Hepatocyte (in vitro differentiated cells): ENCODE data around the gene MAPKBP1.

ENCODE experiments used
- EZH2 ChIP-seq: fragments of 200-600 bp; sonication (generic); IDR thresholded peaks from 2 replicates; pipeline ENCODE4 v1.6.1; 2016; ENCODE audit warnings: antibody characterized with exemption, mild to moderate bottlenecking, borderline replicate concordance
- EZH2phosphoT487 ChIP-seq: fragments of 200-600 bp; sonication (generic); IDR thresholded peaks from one replicate; pipeline ENCODE4 v1.6.1; 2018; ENCODE audit warnings: antibody characterized with exemption, mild to moderate bottlenecking, low read depth, moderate library complexity; ENCODE audit not compliant: unreplicated experiment, severe bottlenecking
- TF ChIP-seq, protein P1 (sequence below): fragments of 200-600 bp; sonication (generic); IDR thresholded peaks from 2 replicates; pipeline ENCODE4 v1.5.1; 2016; ENCODE audit warnings: antibody characterized with exemption, mild to moderate bottlenecking; ENCODE audit not compliant: poor library complexity

DNA sequence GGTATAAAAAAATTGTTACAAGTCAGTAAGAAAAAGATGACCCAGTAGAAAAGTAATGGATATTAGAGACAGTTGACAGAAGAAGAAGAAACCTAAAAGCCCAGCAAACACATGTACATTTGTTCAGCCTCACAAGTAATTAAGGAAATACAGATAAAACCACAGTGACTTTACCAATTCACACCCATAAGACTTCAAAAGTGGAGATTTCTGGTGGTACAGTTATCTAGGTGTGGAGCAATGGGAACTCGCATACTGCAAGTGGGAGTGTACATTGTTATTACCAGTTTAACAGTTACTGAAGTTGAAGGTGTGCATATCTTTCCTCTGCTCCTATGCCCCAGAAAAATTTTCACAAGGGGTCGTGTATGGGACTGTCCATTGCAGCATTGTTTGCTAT is 18.1 kb upstream of the MAPKBP1 start:
- TF ChIP-seq, protein P1, sequence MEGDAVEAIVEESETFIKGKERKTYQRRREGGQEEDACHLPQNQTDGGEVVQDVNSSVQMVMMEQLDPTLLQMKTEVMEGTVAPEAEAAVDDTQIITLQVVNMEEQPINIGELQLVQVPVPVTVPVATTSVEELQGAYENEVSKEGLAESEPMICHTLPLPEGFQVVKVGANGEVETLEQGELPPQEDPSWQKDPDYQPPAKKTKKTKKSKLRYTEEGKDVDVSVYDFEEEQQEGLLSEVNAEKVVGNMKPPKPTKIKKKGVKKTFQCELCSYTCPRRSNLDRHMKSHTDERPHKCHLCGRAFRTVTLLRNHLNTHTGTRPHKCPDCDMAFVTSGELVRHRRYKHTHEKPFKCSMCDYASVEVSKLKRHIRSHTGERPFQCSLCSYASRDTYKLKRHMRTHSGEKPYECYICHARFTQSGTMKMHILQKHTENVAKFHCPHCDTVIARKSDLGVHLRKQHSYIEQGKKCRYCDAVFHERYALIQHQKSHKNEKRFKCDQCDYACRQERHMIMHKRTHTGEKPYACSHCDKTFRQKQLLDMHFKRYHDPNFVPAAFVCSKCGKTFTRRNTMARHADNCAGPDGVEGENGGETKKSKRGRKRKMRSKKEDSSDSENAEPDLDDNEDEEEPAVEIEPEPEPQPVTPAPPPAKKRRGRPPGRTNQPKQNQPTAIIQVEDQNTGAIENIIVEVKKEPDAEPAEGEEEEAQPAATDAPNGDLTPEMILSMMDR, result no peak
- TF ChIP-seq EZH2 (no peak), EZH2phosphoT487 (no peak)
